A549 (cell line): ENCODE results near the gene HEPHL1. TPM values are rescaled to one million over a fixed set of nuclear protein-coding genes. Genes with fewer than 3 reads are reported as not detected.
A peak's percentile ranks its signal among the peaks of the same experiment; 100 is the strongest.

Experiments used
- ATAC-seq, 2 experiments: fragments of 200-7000 bp in 1 of 2; fragments of >200 bp in 1 of 2; cut with Nextera tagmentation in 1 of 2; cut with Tn5 transposase in 1 of 2; 3 replicates each; pipeline versions ENCODE4 v1.8.0 to v1.9.1; 2018 to 2020; ENCODE audit warnings: mild to moderate bottlenecking in 1 of 2, moderate library complexity in 1 of 2
- CTCF ChIA-PET: fragments of 300-600 bp; sonication (Branson Sonifier 250); formaldehyde crosslinking; extraction: SDS; loops from one replicate; lab custom pipeline; 2021; ENCODE audit warnings: antibody characterized with exemption, inconsistent platforms; lab: Yijun Ruan, JAX
- POLR2A ChIA-PET: fragments of 350-600 bp; formaldehyde crosslinking; extraction: SDS; loops from one replicate; lab custom pipeline; 2021; ENCODE audit warnings: antibody characterized with exemption, inconsistent platforms; lab: Yijun Ruan, JAX
- DNase-seq, 2 experiments: peaks; one replicate each; pipeline versions ENCODE4 v3.0.0 to v3.0.0-alpha.2; 2011 to 2016; ENCODE audit warnings: low read depth in 1 of 2, low spot score in 1 of 2
- FAIRE-seq: peaks from 2 replicates; lab custom pipeline; 2011; peaks lifted over from hg19 to GRCh38; lab: Jason Lieb, UNC
- H3K27ac ChIP-seq, 2 experiments: fragments of >200 bp; sonication (Bioruptor Twin); formaldehyde crosslinking; 3 replicates each; pipeline ENCODE4 v1.5.1; 2016 to 2017
- H3K4me1 ChIP-seq: fragments of >200 bp; sonication (Bioruptor Twin); formaldehyde crosslinking; 3 replicates; pipeline ENCODE4 v1.6.1; 2016
- H3K4me2 ChIP-seq: fragments of >200 bp; sonication (Bioruptor Twin); formaldehyde crosslinking; 3 replicates; pipeline ENCODE4 v1.6.1; 2016
- H3K4me3 ChIP-seq: fragments of >200 bp; sonication (Bioruptor Twin); formaldehyde crosslinking; 3 replicates; pipeline ENCODE4 v1.5.1; 2016
- H3K9me3 ChIP-seq: fragments of >200 bp; sonication (Bioruptor Twin); formaldehyde crosslinking; 3 replicates; pipeline ENCODE4 v1.6.1; 2016
- CHD2 ChIP-seq: fragments of 150-350 bp; IDR thresholded peaks from 2 replicates; pipeline ENCODE4 v1.6.1; 2014; ENCODE audit warnings: low read length; ENCODE audit not compliant: partially characterized antibody
- HOXB13 ChIP-seq: fragments of 250-450 bp; sonication (Bioruptor Pico); IDR thresholded peaks from 2 replicates; pipeline ENCODE4 v1.5.0; 2020; ENCODE audit warnings: low read depth, mild to moderate bottlenecking, moderate library complexity
- HOXB5 ChIP-seq: fragments of 250-450 bp; sonication (Bioruptor Pico); IDR thresholded peaks from 2 replicates; pipeline ENCODE4 v1.5.0; 2020; ENCODE audit warnings: mild to moderate bottlenecking, moderate library complexity
- JUNB ChIP-seq: fragments of >200 bp; sonication (Bioruptor Twin); formaldehyde crosslinking; IDR thresholded peaks from 2 replicates; pipeline ENCODE4 v1.6.1; 2016
- KDM5A ChIP-seq: fragments of 200-600 bp; sonication (generic); IDR thresholded peaks from 2 replicates; pipeline ENCODE4 v1.6.1; 2016; ENCODE audit warnings: antibody characterized with exemption, mild to moderate bottlenecking
- NFE2L2 ChIP-seq: fragments of 150-350 bp; conservative IDR thresholded peaks from 2 replicates; pipeline ENCODE4 v1.6.1; 2014; ENCODE audit warnings: low read length
- PHF8 ChIP-seq: fragments of 200-600 bp; sonication (generic); IDR thresholded peaks from 2 replicates; pipeline ENCODE4 v1.6.1; 2016; ENCODE audit warnings: low read depth, mild to moderate bottlenecking, antibody characterized with exemption, moderate library complexity, borderline replicate concordance
- RARB ChIP-seq: fragments of 250-450 bp; sonication (Bioruptor Pico); IDR thresholded peaks from 2 replicates; pipeline ENCODE4 v1.8.0; 2021; ENCODE audit warnings: mild to moderate bottlenecking, moderate library complexity
- WGBS: methylation state at CpG from one replicate; pipeline ENCODE4 v1.1.6; 2017; ENCODE audit errors: missing lambda C conversion rate; 5-methylcytosine and 5-hydroxymethylcytosine counted together
- polyA plus RNA-seq, 4 experiments: library from polyadenylated mRNA; depleted of rRNA in 3 of 4; stranded (reverse); fragments of >200 nt; fragmentation: RNase III in 1 of 4; extraction: RNeasy Plus Mini Kit Qiagen cat#74134 plus additional on column Dnase treatment in 1 of 4; gene quantifications; 2 replicates in 3 of 4; 3 replicates in 1 of 4; pipeline ENCODE4 v1.2.3, GENCODE V29; 2011 to 2017
- TF ChIP-seq, protein P1 (sequence below): fragments of 150-350 bp; IDR thresholded peaks from 2 replicates; pipeline ENCODE4 v1.6.1; 2014; ENCODE audit warnings: low read depth, mild to moderate bottlenecking, low read length
- TF ChIP-seq, protein P2 (sequence below): IDR thresholded peaks from 2 replicates; pipeline ENCODE4 v1.6.1; 2012
- TF ChIP-seq, protein P3 (sequence below): fragments of >200 bp; sonication (Bioruptor Twin); formaldehyde crosslinking; IDR thresholded peaks from 2 replicates; pipeline ENCODE4 v1.6.1; 2016

Gene HEPHL1
- polyA plus RNA-seq, 2 of the 4 experiments (the other 2 are of a cell fraction) = not detected

DNA sequence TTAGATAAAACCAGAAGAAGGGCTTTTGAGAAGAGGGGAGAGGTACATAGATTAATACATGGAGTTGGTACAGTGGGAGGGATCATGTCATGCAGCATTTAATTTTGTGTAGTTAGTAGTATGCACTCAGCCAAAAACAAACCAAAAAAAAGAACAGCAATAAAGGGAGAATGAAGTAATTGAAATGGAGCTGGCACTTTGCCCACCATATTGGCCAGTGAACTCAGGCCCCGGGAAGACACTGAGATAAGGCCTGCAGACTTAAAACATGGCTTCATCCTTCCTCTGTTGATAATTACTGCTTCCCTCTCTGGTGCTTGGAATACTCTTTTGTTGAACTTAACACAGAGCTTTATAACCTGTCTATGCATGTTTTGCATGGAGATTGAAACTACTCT, 110.6 kb downstream of the HEPHL1 start:
- Histone ChIP-seq H3K27ac (no peak overlapping the region), H3K9me3 (no peaks in the 10 kb centered on the region), H3K4me1 (peaks cover 62% of the 10 kb centered on the region), H3K4me2 (0 out of 3 replicates have a peak overlapping the region, but pooled peaks have one; percentile 5), H3K4me3 (no peak overlapping the region)
- DNase-seq = no peak
- ATAC-seq = no peak
- CTCF ChIA-PET = no interaction called here
- POLR2A ChIA-PET = no interaction called here
- WGBS = 50% methylated on average over 1 of the region's 1 CpG
- no peak for FAIRE-seq
- TF ChIP-seq KDM5A (no peak), RARB (no peak), HOXB13 (CRISPR knock-in tag) (no peak)
- TF ChIP-seq, protein P1, sequence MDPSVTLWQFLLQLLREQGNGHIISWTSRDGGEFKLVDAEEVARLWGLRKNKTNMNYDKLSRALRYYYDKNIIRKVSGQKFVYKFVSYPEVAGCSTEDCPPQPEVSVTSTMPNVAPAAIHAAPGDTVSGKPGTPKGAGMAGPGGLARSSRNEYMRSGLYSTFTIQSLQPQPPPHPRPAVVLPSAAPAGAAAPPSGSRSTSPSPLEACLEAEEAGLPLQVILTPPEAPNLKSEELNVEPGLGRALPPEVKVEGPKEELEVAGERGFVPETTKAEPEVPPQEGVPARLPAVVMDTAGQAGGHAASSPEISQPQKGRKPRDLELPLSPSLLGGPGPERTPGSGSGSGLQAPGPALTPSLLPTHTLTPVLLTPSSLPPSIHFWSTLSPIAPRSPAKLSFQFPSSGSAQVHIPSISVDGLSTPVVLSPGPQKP = no peak

DNA sequence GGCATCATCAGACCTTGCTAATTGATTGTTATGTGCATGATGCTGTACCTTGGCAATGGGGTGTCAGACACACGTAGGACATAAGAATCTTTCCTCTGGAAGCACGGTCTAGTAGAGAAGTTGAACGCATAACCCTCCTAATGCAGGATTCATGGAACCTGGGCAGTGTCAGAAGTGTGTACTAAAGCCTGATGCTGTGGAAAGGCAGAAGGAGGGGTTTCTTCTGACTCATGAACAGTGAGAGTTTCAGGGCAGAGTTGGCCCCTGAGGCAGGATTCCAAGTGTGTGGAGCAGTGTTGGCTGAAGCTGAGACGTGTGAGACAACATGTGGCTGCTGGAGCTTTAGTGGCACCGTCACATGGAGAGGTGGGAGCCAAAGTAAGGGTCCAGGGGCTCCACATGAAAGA, 111.0 kb downstream of the HEPHL1 start:
- Histone ChIP-seq H3K4me3 (no peak overlapping the region), H3K4me2 (0 out of 3 replicates have a peak overlapping the region, but pooled peaks have one; percentile 5), H3K9me3 (no peaks in the 10 kb centered on the region), H3K4me1 (peaks cover 63% of the 10 kb centered on the region), H3K27ac (no peak overlapping the region)
- WGBS = 73% methylated on average over 5 of the region's 5 CpGs
- FAIRE-seq (no peak), ATAC-seq (no peak), DNase-seq (no peak)
- ChIA-PET POLR2A (no interaction called here), CTCF (no interaction called here)
- TF ChIP-seq PHF8 = no peak

DNA sequence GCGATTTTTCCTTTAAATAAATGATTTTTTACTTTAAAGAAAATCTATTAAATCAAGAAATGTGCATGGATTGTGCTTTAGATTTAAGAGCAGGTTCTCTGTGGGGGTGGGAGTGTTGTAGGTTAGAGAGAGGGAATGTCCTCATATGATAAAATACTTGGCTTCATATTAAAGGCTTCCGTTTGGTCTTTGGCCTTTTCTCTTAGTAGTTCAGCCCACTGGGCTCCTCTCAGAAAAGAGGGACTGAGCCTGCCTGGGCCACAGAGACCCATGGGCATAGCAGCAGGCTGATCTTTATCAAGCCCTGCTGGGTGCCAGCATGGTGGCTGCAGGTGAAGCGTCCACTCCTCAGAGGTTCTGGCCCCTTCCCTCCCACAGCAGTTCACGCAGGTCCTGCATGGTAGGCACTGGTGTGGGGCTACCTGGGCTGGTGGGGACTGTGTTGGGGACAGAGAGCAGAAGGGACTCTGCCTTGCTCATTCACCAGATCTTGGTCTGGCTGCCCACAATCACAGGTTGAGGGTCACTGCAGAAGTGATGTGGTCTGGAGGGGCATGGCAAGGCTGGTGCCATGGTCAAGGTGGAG, 111.8 kb downstream of the HEPHL1 start:
- no peak overlapping the region for H3K27ac ChIP-seq
- CTCF ChIA-PET = no interaction called here
- 71% methylated on average over 2 of the region's 4 CpGs for WGBS
- DNase-seq = no peak
- no peak for FAIRE-seq
- no peak for TF ChIP-seq JUNB
- no peak for TF ChIP-seq HOXB5
- ATAC-seq = no peak
- H3K4me1 ChIP-seq = peaks cover 56% of the 10 kb centered on the region
- no peak overlapping the region for H3K4me3 ChIP-seq
- H3K4me2 ChIP-seq = no peak overlapping the region
- POLR2A ChIA-PET = no interaction called here
- no peaks in the 10 kb centered on the region for H3K9me3 ChIP-seq

DNA sequence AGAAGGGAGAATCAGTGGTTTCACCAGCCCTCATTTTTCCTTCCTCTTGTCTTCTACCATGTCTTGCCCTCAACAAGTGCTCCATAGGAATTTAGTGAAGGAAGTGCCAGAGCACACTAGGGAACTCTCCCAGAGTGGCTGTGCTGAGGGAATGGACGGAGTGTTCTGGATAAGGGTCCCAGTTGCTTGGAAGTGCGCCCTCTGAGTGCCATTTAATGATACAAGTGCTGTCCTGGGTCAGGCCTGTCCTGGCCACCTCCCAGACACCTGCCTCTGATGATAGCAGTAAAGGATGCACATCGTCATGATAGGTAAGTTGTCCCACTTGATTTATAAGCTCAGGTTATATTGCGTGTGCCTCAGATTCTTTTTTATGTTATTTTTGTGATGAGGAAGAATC, 112.6 kb downstream of the HEPHL1 start:
- Histone ChIP-seq H3K9me3 (no peaks in the 10 kb centered on the region), H3K4me1 (peaks cover 56% of the 10 kb centered on the region), H3K27ac (no peak overlapping the region), H3K4me2 (no peak overlapping the region), H3K4me3 (no peak overlapping the region)
- ChIA-PET CTCF (interaction anchor here (1.0 kb wide), 1 partner anchor 50 kb away, joined by 3 read pairs; no protein-coding TSS in a partner anchor), POLR2A (no interaction called here)
- ATAC-seq (no peak), DNase-seq (no peak), FAIRE-seq (no peak)
- 94% methylated on average over 4 of the region's 4 CpGs for WGBS
- no peak for TF ChIP-seq NFE2L2
- no peak for TF ChIP-seq JUNB
- no peak for TF ChIP-seq HOXB5

DNA sequence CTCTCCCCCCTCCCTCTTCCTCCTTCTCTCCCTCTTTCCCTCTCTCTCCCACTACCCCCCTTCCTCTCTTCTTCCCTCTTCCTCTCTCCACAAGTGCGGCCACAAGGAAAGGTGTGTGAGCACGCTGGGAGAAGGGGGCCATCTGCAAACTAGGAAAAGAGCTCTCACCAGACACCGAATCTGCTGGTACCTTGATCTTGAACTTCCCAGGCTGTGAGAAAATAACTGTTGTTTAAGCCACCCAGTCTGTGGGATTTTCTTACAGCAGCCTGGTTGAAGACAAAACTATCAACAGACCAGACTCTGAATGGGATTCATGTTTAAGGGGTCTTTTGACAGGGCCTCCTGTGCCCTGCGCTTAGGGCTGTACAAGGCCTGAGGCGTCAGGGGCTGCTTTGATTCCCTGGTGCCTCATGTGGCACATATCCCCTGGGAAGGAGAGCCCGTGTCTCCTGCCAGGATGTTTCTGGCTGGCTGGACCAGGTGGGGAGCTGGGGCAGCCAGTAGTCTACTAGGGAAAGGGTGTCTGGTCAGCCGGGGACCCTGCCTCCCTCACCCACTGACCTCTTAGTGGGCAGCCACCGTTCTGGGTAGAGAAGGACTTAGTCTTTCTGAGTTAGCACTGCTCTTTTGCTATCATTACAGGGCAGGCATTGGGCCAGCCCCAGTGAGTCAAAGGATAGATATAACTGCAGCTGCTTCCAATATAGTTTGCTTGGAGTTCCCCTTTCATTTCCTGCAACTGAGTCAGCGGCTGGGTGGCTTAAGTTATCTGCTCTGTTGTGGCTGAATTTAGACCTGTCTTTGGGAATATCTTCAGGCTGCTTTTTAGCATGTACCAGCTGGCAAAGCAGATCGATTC, 113.7 kb downstream of the HEPHL1 start:
- ChIA-PET POLR2A (no interaction called here), CTCF (interaction anchor here (1.0 kb wide), 1 partner anchor 20 kb away, joined by 3 read pairs; no protein-coding TSS in a partner anchor)
- 30% methylated on average over 6 of the region's 10 CpGs for WGBS
- peaks cover 53% of the 10 kb centered on the region for H3K4me1 ChIP-seq
- no peak for TF ChIP-seq CHD2
- TF ChIP-seq, protein P2, sequence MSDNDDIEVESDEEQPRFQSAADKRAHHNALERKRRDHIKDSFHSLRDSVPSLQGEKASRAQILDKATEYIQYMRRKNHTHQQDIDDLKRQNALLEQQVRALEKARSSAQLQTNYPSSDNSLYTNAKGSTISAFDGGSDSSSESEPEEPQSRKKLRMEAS = 0 out of 2 replicates have a peak, but pooled peaks have one; percentile 17
- TF ChIP-seq, protein P3, sequence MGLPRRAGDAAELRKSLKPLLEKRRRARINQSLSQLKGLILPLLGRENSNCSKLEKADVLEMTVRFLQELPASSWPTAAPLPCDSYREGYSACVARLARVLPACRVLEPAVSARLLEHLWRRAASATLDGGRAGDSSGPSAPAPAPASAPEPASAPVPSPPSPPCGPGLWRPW = no peak
- DNase-seq (no peak), ATAC-seq (peak; percentile 70 to 77), FAIRE-seq (no peak)
- H3K4me2 ChIP-seq = peak overlapping the region; percentile 70
- H3K27ac ChIP-seq = peak overlapping the region; percentile 61 to 80; a peak in 5 of 6 replicates
- H3K4me3 ChIP-seq = no peak overlapping the region
- H3K9me3 ChIP-seq = no peaks in the 10 kb centered on the region
